GM18909 (cell line): Measurements from ENCODE around the gene MCM3AP.

Experiments used
- ATAC-seq: cut with Tn5 transposase; IDR thresholded peaks from one replicate; pipeline ENCODE4 v1.9.1; 2021; ENCODE audit warnings: mild to moderate bottlenecking; ENCODE audit not compliant: unreplicated experiment, poor library complexity

The MCM3AP gene

GRCh38 chr21:46220847-46221246 is 64.6 kb downstream of the MCM3AP start:
- ATAC-seq: no peak

- ATAC-seq: no peak
These were observed 65.1 kb downstream of the MCM3AP start for GRCh38 chr21:46220275-46220810.

- ATAC-seq: no peak
These were observed 65.7 kb downstream of the MCM3AP start for GRCh38 chr21:46219591-46220239.

GRCh38 chr21:46218906-46219590 is 66.4 kb downstream of the MCM3AP start:
- no peak for ATAC-seq

GRCh38 chr21:46217511-46218196 is 67.8 kb downstream of the MCM3AP start:
- no peak for ATAC-seq

- ATAC-seq: no peak
These were observed 69.2 kb downstream of the MCM3AP start for GRCh38 chr21:46216132-46216747.

- ATAC-seq: no peak
These were observed 69.8 kb downstream of the MCM3AP start for GRCh38 chr21:46215436-46216131.

- ATAC-seq: no peak
These were observed 70.7 kb downstream of the MCM3AP start for GRCh38 chr21:46214478-46215340.

- ATAC-seq: no peak
These were observed 71.7 kb downstream of the MCM3AP start for GRCh38 chr21:46213620-46214286.

GRCh38 chr21:46212721-46213484 is 72.5 kb downstream of the MCM3AP start:
- ATAC-seq: no peak

GRCh38 chr21:46211786-46212720 is 73.4 kb downstream of the MCM3AP start:
- ATAC-seq: no peak

GRCh38 chr21:46211376-46211775 is 74.0 kb downstream of the MCM3AP start:
- no peak for ATAC-seq

GRCh38 chr21:46210378-46211136 is 74.9 kb downstream of the MCM3AP start:
- ATAC-seq: no peak

GRCh38 chr21:46208761-46209721 is 76.4 kb downstream of the MCM3AP start:
- ATAC-seq: no peak

GRCh38 chr21:46207920-46208591 is 77.4 kb downstream of the MCM3AP start:
- no peak for ATAC-seq
